HuH-7.5 (cell line): ENCODE measurements around the gene CYREN.

Experiments
- DNase-seq: peaks from one replicate; pipeline ENCODE4 v3.0.0; 2011; ENCODE audit warnings: low spot score

The CYREN gene

GRCh38 chr7:135197343-135197742 lies 26.8 kb upstream of the CYREN start:
- DNase-seq = no peak

GRCh38 chr7:135195968-135196629 lies 25.6 kb upstream of the CYREN start:
- DNase-seq = no peak

- DNase-seq = no peak
Observed at GRCh38 chr7:135195156-135195555, 24.6 kb upstream of the CYREN start.

- DNase-seq = no peak
Observed at GRCh38 chr7:135194494-135195095, 24.1 kb upstream of the CYREN start.

- DNase-seq = no peak
Observed at GRCh38 chr7:135193615-135194081, 23.1 kb upstream of the CYREN start.

GRCh38 chr7:135192914-135193536 lies 22.5 kb upstream of the CYREN start:
- no peak for DNase-seq

GRCh38 chr7:135190703-135191102 lies 20.2 kb upstream of the CYREN start:
- DNase-seq = no peak

- no peak for DNase-seq
Observed at GRCh38 chr7:135189961-135190360, 19.5 kb upstream of the CYREN start.

- DNase-seq = no peak
Observed at GRCh38 chr7:135189221-135189662, 18.7 kb upstream of the CYREN start.

GRCh38 chr7:135188298-135188984 lies 17.9 kb upstream of the CYREN start:
- no peak for DNase-seq

- DNase-seq = no peak
Observed at GRCh38 chr7:135186841-135187253, 16.3 kb upstream of the CYREN start.

GRCh38 chr7:135186261-135186540 lies 15.7 kb upstream of the CYREN start:
- no peak for DNase-seq

GRCh38 chr7:135185471-135186260 lies 15.2 kb upstream of the CYREN start:
- no peak for DNase-seq

- no peak for DNase-seq
Observed at GRCh38 chr7:135184254-135184841, 13.8 kb upstream of the CYREN start.

- DNase-seq = no peak
Observed at GRCh38 chr7:135183478-135183877, 13.0 kb upstream of the CYREN start.

- DNase-seq = no peak
Observed at GRCh38 chr7:135181929-135182678, 11.6 kb upstream of the CYREN start.

- no peak for DNase-seq
Observed at GRCh38 chr7:135181261-135181928, 10.9 kb upstream of the CYREN start.

GRCh38 chr7:135180122-135180521 lies 9.6 kb upstream of the CYREN start:
- no peak for DNase-seq

GRCh38 chr7:135179321-135179925 lies 8.9 kb upstream of the CYREN start:
- DNase-seq = peak; percentile 67

GRCh38 chr7:135178364-135178763 lies 7.9 kb upstream of the CYREN start:
- no peak for DNase-seq
